ENCODE data around the gene GRIP2. TPM values are rescaled to one million over a fixed set of nuclear protein-coding genes. Genes with fewer than 3 reads are reported as not detected.

Gene GRIP2
- total RNA-seq, 3 donors from 2014 or later: 0.70 to 2.2 (median 1.6) TPM

DNA sequence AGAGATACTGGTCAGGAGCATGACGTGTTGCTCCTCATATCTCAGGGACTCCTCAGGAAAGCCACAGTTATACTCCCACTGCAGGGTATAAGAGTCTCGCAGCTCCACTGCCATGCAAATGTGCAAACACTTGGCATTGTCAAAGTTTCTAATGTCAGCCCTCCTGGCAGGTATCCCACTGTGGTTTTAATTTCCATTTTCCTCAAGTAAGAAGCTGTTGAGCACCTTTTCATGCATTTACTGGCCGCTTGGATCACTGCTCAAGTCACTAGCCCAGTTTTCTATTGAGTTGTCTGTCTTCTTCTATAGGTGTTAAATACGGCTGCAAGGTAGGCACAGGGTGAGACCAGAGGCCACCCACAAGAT is 41.9 kb upstream of the GRIP2 start:
- TF ChIP-seq, protein P1, sequence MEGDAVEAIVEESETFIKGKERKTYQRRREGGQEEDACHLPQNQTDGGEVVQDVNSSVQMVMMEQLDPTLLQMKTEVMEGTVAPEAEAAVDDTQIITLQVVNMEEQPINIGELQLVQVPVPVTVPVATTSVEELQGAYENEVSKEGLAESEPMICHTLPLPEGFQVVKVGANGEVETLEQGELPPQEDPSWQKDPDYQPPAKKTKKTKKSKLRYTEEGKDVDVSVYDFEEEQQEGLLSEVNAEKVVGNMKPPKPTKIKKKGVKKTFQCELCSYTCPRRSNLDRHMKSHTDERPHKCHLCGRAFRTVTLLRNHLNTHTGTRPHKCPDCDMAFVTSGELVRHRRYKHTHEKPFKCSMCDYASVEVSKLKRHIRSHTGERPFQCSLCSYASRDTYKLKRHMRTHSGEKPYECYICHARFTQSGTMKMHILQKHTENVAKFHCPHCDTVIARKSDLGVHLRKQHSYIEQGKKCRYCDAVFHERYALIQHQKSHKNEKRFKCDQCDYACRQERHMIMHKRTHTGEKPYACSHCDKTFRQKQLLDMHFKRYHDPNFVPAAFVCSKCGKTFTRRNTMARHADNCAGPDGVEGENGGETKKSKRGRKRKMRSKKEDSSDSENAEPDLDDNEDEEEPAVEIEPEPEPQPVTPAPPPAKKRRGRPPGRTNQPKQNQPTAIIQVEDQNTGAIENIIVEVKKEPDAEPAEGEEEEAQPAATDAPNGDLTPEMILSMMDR (IDR thresholded peaks at IDR 0.05): no peak
- DNase-seq (no peak), ATAC-seq (no peak)
- no peaks in the 10 kb centered on the region for H3K36me3 ChIP-seq (ENCODE audit: low read depth)
- no peaks in the 10 kb centered on the region for H3K4me1 ChIP-seq (ENCODE audit: low read depth)
- no peaks in the 10 kb centered on the region for H3K9me3 ChIP-seq
- no peak overlapping the region for H3K4me3 ChIP-seq
- intact Hi-C loops (cut with DNase I, micrococcal nuclease): no loop called here

DNA sequence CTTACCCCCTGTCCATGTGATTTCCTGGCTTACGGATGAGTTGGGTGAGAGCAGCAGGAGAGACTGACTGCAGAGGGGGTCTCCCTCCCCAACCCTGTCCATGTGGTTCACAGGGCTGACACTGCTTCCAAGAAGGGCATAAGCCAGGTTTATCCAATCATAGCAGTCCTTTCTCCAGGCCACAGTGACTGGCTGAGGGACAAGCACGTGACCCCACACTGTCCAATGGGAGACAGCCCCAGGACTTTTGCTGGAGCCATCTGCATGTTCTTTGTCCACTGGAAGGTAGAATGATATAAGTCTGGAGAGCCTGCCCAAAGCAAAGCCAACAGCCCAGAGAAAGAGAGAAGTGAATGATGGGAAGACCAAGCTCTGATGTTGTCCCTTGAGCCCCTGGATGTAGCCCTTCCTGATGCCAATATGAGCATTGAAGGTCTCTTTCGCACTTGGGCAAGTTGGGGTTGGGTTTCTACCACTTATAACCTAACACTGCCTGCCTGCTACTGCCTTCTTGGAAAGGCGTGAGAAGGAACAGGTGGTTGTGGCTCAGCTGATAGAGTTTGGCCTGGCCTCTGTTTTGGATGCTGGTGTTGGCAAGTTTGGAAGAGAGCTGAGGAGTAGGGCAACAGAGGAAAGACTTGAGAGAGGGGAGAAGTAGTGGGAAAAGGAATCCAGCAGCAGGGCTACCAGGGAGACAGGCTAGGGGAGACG is 41.3 kb upstream of the GRIP2 start:
- intact Hi-C loops (cut with DNase I, micrococcal nuclease): no loop called here
- DNase-seq (no peak), ATAC-seq (no peak)
- Histone ChIP-seq H3K4me3 (no peak overlapping the region), H3K36me3 (ENCODE audit: low read depth) (no peaks in the 10 kb centered on the region), H3K4me1 (ENCODE audit: low read depth) (no peaks in the 10 kb centered on the region), H3K9me3 (no peaks in the 10 kb centered on the region)
- TF ChIP-seq, protein P1 (IDR thresholded peaks at IDR 0.05): no peak

DNA sequence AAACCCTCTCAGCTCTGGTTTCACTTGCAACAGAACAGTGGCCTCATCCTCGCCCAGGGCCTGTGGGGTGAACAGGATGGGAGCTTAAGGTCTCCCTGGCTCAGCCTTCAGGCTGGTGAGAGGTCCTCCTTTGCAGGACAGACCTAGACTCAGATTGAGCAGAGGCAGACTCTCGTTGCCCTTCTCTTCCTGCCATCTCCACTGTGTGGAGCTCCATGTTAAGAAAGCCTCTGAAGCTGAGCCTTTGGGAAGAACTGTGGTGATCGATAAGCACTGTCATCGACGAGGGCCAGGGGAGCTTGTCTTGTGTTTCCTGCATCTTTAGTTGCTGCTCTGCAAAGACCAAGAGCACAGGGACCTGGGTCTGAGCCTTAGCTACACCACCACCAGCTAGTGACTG is 37.8 kb upstream of the GRIP2 start:
- intact Hi-C loops (cut with DNase I, micrococcal nuclease): no loop called here
- no peak overlapping the region for H3K4me3 ChIP-seq
- no peak for ATAC-seq
- H3K4me1 ChIP-seq (ENCODE audit: low read depth): no peaks in the 10 kb centered on the region
- no peaks in the 10 kb centered on the region for H3K9me3 ChIP-seq
- H3K36me3 ChIP-seq (ENCODE audit: low read depth): no peaks in the 10 kb centered on the region
- DNase-seq: no peak
- TF ChIP-seq, protein P1 (IDR thresholded peaks at IDR 0.05): no peak

DNA sequence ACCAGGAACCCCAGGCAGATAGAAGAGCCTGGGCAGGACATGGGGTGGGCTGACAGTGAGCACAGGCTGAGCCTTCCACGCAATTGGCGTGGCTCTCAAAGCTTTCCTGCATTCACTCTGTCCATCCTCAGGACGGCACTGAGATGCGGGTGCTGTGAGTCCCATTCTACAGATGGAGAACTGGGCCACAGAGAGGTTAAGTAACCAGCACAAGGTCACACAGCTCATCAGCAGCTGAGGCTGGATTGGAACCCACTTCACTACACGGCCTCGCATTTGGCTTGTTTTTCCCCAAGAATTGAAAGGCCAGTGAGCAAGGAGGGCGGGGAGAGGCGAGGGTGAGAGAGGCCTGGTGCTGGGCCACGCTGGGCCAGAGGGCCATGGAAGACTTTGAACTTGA is 36.0 kb upstream of the GRIP2 start:
- intact Hi-C loops (cut with DNase I, micrococcal nuclease): no loop called here
- no peak overlapping the region for H3K4me3 ChIP-seq
- ATAC-seq (no peak), DNase-seq (no peak)
- H3K36me3 ChIP-seq (ENCODE audit: low read depth): no peaks in the 10 kb centered on the region
- no peaks in the 10 kb centered on the region for H3K9me3 ChIP-seq
- TF ChIP-seq, protein P1 (IDR thresholded peaks at IDR 0.05): no peak
- no peaks in the 10 kb centered on the region for H3K4me1 ChIP-seq (ENCODE audit: low read depth)

DNA sequence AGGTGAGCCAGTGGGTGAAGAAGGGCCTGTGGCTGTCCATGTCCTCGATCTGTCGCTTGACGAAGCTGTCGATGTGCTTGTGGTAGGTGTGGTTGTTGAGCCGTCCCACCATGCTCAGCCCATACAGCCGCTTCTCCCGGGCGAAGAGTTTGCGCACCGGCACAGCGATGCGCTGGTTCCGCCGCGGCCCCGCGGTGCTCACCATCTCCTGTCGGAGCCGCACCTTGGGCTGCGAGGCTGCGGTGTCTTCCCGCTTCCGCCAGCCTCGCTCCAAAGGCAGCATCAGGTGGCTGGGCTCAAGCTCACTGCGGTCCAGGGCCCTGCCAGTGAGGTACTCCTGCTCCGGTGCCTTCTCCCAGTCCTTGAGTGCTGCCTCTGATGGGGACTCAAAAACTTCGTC is 34.0 kb upstream of the GRIP2 start:
- ATAC-seq (no peak), DNase-seq (no peak)
- intact Hi-C loops (cut with DNase I, micrococcal nuclease): no loop called here
- Histone ChIP-seq H3K4me3 (no peak overlapping the region), H3K4me1 (ENCODE audit: low read depth) (no peaks in the 10 kb centered on the region), H3K36me3 (ENCODE audit: low read depth) (no peaks in the 10 kb centered on the region), H3K9me3 (no peaks in the 10 kb centered on the region)
- TF ChIP-seq, protein P1 (IDR thresholded peaks at IDR 0.05): no peak

DNA sequence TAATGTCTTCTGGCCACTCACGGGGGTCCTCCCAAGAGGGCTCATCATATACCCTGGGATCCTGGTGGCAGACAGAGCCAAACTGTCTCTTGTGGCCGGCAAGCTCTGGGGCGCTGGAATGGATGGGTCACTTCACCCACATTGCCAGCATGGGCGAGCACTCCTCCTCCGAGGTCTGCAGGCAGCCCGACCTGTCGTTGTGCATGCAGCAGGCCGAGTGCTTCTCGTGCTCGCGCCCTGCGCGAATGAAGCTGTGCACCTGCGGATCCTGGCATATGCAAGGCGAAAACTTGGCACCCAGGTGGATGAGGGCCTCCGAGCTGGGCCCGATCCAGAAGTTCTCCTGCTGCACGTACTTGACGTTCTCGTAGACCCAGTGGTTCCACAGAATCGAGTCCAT is 33.6 kb upstream of the GRIP2 start:
- ATAC-seq: no peak
- TF ChIP-seq, protein P1 (IDR thresholded peaks at IDR 0.05): no peak
- DNase-seq: no peak
- intact Hi-C loops (cut with DNase I, micrococcal nuclease): no loop called here
- Histone ChIP-seq H3K4me3 (no peak overlapping the region), H3K36me3 (ENCODE audit: low read depth) (no peaks in the 10 kb centered on the region), H3K4me1 (ENCODE audit: low read depth) (no peaks in the 10 kb centered on the region), H3K9me3 (no peaks in the 10 kb centered on the region)

Measured in mucosa of descending colon (tissue), 3 donors.